Small intestine (tissue), 7 donors: ENCODE data around the gene TBATA. TPM values are rescaled to one million over a fixed set of nuclear protein-coding genes. Genes with fewer than 3 reads are reported as not detected.

Experiments used
- DNase-seq, 2 donors: peaks; one replicate each; pipeline versions ENCODE4 v3.0.0 to v3.0.0-alpha.2; 2013
- FAIRE-seq: peaks from 2 replicates; lab custom pipeline; 2012; peaks lifted over from hg19 to GRCh38; lab: Jason Lieb, UNC
- H3K27ac ChIP-seq, 3 donors: one replicate each; pipeline ENCODE4 v1.5.1; 2013; ENCODE audit warnings: low read length in 2 of 3, mild to moderate bottlenecking in 2 of 3, control low read depth in 1 of 3, inconsistent platforms in 1 of 3, low read depth in 1 of 3, moderate library complexity in 1 of 3
- H3K27me3 ChIP-seq, 3 donors: one replicate each; pipeline ENCODE4 v1.6.1; 2013; ENCODE audit warnings: low read length in 3 of 3, inconsistent platforms in 1 of 3; ENCODE audit not compliant: control insufficient read depth in 3 of 3, insufficient read depth in 3 of 3
- H3K36me3 ChIP-seq, 3 donors: one replicate each; pipeline ENCODE4 v1.6.1; 2013; ENCODE audit warnings: low read length in 3 of 3, inconsistent platforms in 1 of 3, low read depth in 1 of 3, mild to moderate bottlenecking in 1 of 3, moderate library complexity in 1 of 3; ENCODE audit not compliant: control insufficient read depth in 3 of 3, insufficient read depth in 2 of 3
- H3K4me1 ChIP-seq, 3 donors: one replicate each; pipeline ENCODE4 v1.6.1; 2013; ENCODE audit warnings: low read length in 2 of 3, inconsistent platforms in 1 of 3, low read depth in 1 of 3, mild to moderate bottlenecking in 1 of 3, moderate library complexity in 1 of 3; ENCODE audit not compliant: control insufficient read depth in 3 of 3, insufficient read depth in 2 of 3
- H3K4me3 ChIP-seq, 3 donors: one replicate each; pipeline ENCODE4 v1.5.1; 2013; ENCODE audit warnings: low read length in 3 of 3, control low read depth in 1 of 3, inconsistent platforms in 1 of 3, low read depth in 1 of 3, mild to moderate bottlenecking in 1 of 3, moderate library complexity in 1 of 3
- H3K9me3 ChIP-seq, 2 donors: one replicate each; pipeline ENCODE4 v1.6.1; 2013; ENCODE audit warnings: low read depth in 1 of 2, low read length in 1 of 2; ENCODE audit not compliant: control insufficient read depth in 2 of 2, insufficient read depth in 1 of 2
- WGBS, 3 donors: extraction: QIAGEN DNeasy Blood & Tissue Kit; methylation state at CpG; one replicate each; pipeline ENCODE4 v1.1.7; 2013; 5-methylcytosine and 5-hydroxymethylcytosine counted together
- polyA plus RNA-seq, 4 donors: library from polyadenylated mRNA; stranded (reverse) in 3 of 4; unstranded in 1 of 4; fragments of 200-250 nt in 3 of 4; fragments of 120-200 nt in 1 of 4; gene quantifications; one replicate each; pipeline versions ENCODE4 v1.2.1 to v1.2.3, GENCODE V29; 2013
- donor health status: healthy with polysubstance abuse.
- donor health status: control.
- donor health status: control.
- donor health status: Bipolar disorder and iron deficiency.
- donor health status: healthy.

TBATA gene
- polyA plus RNA-seq, 4 donors: 0.09 TPM; not detected in 3

DNA sequence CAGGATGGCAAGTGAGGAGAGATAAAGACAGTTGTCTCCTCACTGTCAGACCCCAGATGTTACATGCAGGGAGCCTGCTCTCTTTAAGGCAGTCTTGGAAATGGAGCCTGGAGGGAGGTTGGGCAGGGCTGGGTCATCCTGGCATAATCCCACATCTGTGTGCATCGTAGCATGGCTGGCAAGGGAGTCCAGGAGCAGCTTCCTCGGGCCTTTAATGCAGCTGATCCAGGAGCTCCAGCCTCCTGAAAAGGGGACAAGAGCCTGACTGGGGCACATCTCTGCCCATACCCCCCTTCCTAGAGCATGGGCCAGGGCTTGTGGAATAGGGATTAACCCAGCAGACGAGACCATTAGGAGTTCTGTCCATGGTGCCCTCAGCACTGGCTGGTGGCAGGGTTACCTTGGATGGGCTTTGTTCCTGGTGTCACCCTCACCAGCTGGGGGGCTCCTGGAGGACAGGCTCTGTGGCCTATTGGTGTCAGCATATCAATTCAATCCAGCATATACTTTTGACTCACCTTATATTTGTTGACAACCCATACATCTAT, 34.9 kb downstream of the TBATA start:
- H3K27ac ChIP-seq: no peak overlapping the region
- H3K4me1 ChIP-seq: no peaks in the 10 kb centered on the region
- no peak for FAIRE-seq
- peaks cover 0 to 7% of the 10 kb centered on the region in 2 donors for H3K9me3 ChIP-seq
- 64 to 86% (median 75%) methylated on average over 3 of the region's 3 CpGs for WGBS, 3 donors
- peaks cover 0 to 20% (median 0%) of the 10 kb centered on the region in 3 donors for H3K36me3 ChIP-seq
- H3K4me3 ChIP-seq: no peak overlapping the region
- DNase-seq: no peak
- no peaks in the 10 kb centered on the region for H3K27me3 ChIP-seq

DNA sequence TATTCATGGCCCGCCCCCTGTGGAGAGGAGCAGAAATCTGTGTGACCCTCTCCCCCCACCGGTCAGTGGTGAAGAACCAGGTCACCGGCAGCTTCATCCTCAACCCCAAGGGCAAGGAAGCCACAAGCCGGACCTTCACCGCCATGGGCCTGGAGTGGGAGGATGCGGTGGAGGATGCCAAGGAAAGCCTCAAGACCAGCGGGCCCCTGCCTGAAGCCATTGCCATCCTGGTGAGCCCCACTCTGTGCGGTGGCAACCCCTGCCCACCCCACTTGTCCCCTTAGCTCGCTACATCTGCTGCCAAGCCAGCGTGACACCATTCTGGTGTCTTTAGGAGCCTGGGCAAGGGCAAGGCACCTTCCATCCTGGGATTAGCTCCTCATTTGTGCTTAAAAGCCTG, 35.4 kb downstream of the TBATA start:
- Histone ChIP-seq H3K9me3 (peaks cover 0 to 7% of the 10 kb centered on the region in 2 donors), H3K4me1 (no peaks in the 10 kb centered on the region), H3K27ac (no peak overlapping the region), H3K4me3 (no peak overlapping the region), H3K36me3 (peaks cover 0 to 20% (median 0%) of the 10 kb centered on the region in 3 donors), H3K27me3 (no peaks in the 10 kb centered on the region)
- WGBS, 3 donors: 93 to 98% (median 93%) methylated on average over 9 to 10 of the region's 10 CpGs
- no peak for FAIRE-seq
- DNase-seq: no peak

DNA sequence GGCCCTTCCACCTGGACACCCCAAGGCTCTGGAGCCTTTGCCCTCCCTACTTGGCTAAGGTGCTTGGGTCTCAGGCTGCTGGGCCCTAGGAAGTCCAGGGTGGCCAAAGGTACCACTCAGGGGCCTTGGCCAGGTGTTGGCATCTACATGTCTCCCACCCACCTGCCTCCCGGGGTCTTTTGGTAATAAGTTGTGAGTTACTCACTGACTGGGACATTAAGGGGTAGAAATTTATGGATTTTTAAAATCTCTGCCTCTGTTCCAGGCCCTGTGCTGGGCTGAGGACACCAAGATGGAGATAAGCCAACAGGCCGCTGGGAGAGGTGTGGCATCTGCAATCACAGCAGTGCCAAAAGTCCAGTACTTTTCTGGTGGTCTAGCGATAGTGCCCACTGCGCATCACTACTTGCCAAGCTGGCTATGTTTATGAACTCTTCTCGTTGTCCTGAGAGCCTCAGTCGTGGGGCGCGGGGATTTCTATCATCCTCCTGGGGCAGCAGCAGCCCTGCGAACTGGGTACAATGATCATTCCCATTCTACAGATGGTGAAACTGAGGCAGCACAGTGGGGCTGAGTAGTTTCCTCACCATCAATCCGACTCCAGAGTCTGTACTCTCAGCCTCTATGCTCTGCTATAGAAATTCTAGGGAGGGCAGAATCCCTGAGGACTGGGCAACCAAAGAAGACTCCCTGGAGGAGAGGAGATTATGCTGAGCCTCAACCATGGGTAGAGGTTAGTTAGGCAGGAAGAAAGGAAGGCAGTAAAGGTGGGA, 36.2 kb downstream of the TBATA start:
- Histone ChIP-seq H3K9me3 (peaks cover 0 to 7% of the 10 kb centered on the region in 2 donors), H3K4me3 (no peak overlapping the region), H3K27me3 (no peaks in the 10 kb centered on the region), H3K36me3 (peaks cover 0 to 24% (median 0%) of the 10 kb centered on the region in 3 donors), H3K27ac (no peak overlapping the region), H3K4me1 (peaks cover 0 to 2% (median 0%) of the 10 kb centered on the region in 3 donors)
- DNase-seq (no peak), FAIRE-seq (no peak)
- 92 to 94% (median 93%) methylated on average over 10 of the region's 10 CpGs for WGBS, 3 donors

DNA sequence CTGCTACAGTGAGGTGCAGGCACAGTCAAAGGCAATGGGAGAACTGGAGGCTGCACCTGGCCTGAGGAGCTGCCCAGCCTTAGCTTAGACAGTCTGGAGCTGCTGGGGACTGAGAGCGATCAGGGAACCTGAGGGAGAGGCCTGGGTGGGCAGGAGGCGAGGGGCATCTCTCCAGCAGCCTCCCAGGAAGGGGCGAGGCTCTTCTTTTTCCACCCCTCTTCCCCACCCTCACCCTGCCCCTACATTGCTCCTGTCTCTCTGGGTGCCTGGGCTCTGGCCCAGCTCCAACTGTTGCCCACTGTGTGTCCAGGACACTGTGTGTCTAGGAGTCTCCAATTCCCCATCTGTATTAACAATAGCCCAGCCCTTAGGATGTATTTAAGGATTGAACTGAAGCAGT, 36.9 kb downstream of the TBATA start:
- WGBS, 3 donors: 93 to 95% (median 94%) methylated on average over 3 of the region's 3 CpGs
- Histone ChIP-seq H3K4me3 (no peak overlapping the region), H3K27ac (no peak overlapping the region), H3K27me3 (no peaks in the 10 kb centered on the region), H3K36me3 (peaks cover 0 to 28% (median 0%) of the 10 kb centered on the region in 3 donors), H3K4me1 (peaks cover 0 to 9% (median 0%) of the 10 kb centered on the region in 3 donors), H3K9me3 (peaks cover 0 to 7% of the 10 kb centered on the region in 2 donors)
- DNase-seq (no peak), FAIRE-seq (no peak)

DNA sequence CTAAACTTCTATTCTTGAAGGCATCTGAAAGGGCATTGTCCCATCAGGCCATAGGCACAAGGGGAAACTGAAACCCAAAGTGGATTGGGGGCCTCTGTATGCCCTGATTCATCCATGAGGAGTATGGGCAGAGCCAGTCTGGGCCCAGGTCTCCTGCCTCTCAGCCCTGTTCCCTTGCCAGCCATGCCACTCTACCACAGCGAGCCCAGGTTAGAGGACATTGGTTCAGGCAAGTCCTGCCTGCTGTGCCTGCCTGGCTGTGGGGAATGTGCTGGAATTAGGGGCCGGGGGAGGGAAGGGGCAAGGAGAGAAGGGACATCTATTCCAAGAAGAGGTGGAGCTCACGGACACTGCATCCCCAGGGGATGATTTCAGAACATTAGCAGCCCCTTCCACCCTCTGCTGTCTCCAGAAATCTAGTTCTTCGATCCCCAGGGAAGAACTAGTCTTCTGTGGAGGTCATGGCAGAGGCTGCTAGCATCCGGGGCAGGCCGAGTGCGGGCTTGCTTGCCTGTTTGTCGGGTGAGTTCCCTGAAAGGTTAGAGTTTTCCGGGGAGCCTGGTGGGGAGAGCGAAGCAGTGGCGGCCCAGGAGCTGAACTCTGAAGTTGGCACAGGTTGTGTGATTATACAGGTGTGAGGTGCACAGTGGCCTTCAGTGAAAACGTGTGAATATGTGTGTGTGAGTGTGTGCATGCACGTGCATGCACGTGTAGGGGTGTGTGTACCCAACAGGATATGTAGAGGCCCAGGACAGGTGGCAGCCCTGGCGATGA, 37.8 kb downstream of the TBATA start:
- no peak overlapping the region for H3K27ac ChIP-seq
- WGBS, 3 donors: 80 to 85% (median 83%) methylated on average over 15 of the region's 15 CpGs
- DNase-seq (no peak), FAIRE-seq (no peak)
- no peaks in the 10 kb centered on the region for H3K27me3 ChIP-seq
- H3K9me3 ChIP-seq: peaks cover 0 to 7% of the 10 kb centered on the region in 2 donors
- H3K36me3 ChIP-seq: peaks cover 0 to 28% (median 0%) of the 10 kb centered on the region in 3 donors
- H3K4me1 ChIP-seq: peaks cover 0 to 19% (median 1%) of the 10 kb centered on the region in 3 donors
- H3K4me3 ChIP-seq: no peak overlapping the region

DNA sequence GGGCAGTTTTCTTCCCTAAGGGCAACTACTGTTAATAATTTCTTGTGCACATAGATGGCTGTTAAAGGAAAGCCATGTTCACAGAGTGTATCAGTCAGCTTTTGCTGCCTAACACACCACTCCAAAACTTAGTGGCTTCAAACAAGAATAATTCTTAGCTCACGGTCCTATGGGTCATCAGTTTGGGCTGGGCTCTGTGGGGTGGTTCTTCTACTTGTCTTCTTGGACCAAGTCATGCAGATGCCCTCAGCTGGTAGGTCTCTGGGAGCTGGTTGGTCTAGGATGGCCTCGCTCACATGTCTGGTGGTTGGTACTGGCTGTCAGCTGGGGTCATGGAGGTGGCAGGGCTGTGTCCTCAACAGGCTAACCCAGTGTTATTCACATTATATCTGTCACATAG, 39.6 kb downstream of the TBATA start:
- no peak overlapping the region for H3K4me3 ChIP-seq
- DNase-seq (no peak), FAIRE-seq (no peak)
- WGBS, 3 donors: 68 to 79% (median 74%) methylated on average over 2 of the region's 2 CpGs
- H3K27ac ChIP-seq: no peak overlapping the region
- peaks cover 0 to 30% (median 0%) of the 10 kb centered on the region in 3 donors for H3K36me3 ChIP-seq
- H3K27me3 ChIP-seq: no peaks in the 10 kb centered on the region
- H3K9me3 ChIP-seq: peaks cover 0 to 7% of the 10 kb centered on the region in 2 donors
- peaks cover 2 to 36% (median 6%) of the 10 kb centered on the region in 3 donors for H3K4me1 ChIP-seq

DNA sequence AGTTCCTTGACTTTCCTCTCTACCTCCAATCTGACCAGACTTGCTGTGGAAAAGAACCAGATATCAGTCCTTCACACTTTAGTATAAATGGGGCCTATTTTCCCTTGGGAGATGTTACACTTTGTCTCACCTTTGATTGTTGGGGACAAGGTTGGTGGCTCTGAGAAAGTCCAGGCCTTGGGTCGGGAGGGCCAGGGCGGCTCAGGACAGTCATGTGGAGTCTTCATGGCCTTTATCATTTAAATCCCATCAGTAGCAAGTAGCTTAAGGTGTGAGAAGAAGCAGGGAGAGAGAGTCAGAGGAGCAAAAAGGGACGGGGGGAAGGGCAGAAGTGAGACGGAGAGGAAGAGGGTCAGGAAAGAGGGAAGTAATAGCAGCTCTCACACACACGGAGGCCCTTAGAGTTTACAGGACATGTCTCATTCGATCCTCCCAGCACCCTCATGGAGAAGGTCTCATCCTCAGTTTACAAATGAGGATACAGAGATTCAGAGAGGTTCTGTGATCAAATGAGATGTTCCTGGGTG, 40.5 kb downstream of the TBATA start:
- peaks cover 0 to 7% of the 10 kb centered on the region in 2 donors for H3K9me3 ChIP-seq
- H3K36me3 ChIP-seq: peaks cover 0 to 24% (median 0%) of the 10 kb centered on the region in 3 donors
- H3K27ac ChIP-seq: no peak overlapping the region
- no peaks in the 10 kb centered on the region for H3K27me3 ChIP-seq
- peaks cover 2 to 41% (median 6%) of the 10 kb centered on the region in 3 donors for H3K4me1 ChIP-seq
- no peak overlapping the region for H3K4me3 ChIP-seq
- FAIRE-seq: no peak
- 68 to 71% (median 68%) methylated on average over 6 of the region's 6 CpGs for WGBS, 3 donors
- no peak for DNase-seq

DNA sequence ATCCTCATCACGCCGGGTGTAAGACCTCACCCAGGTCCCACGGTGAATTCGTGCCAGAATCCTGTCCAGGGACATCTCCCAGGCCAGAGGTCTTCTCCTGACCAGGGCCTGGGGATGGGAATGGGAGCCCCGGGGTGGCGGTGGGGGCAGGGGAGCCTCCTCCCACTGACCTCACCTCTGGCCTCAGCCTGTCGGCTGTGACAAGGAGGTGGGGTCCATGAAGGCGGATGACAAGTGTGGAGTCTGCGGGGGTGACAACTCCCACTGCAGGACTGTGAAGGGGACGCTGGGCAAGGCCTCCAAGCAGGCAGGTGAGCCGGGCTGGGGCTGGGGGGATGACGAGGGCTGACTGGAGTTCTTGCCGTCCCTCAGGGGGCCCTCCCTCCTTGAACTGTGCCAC, 41.3 kb downstream of the TBATA start:
- Histone ChIP-seq H3K27ac (peak overlapping the region in 2 of 3 donors; percentile 61 to 78), H3K9me3 (peaks cover 0 to 7% of the 10 kb centered on the region in 2 donors), H3K4me1 (peaks cover 2 to 45% (median 6%) of the 10 kb centered on the region in 3 donors), H3K4me3 (no peak overlapping the region), H3K27me3 (no peaks in the 10 kb centered on the region), H3K36me3 (peaks cover 0 to 24% (median 0%) of the 10 kb centered on the region in 3 donors)
- 89 to 92% (median 90%) methylated on average over 11 to 13 of the region's 13 CpGs for WGBS, 3 donors
- FAIRE-seq: no peak
- DNase-seq: no peak
